PFSK-1 (cell line): ENCODE results near the gene H1-8.

ENCODE experiments used
- FOXP2 ChIP-seq: optimal IDR thresholded peaks from 2 replicates; pipeline ENCODE3; 2011; ENCODE audit warnings: borderline replicate concordance, control low read depth, inconsistent platforms; ENCODE audit not compliant: insufficient read depth; ENCODE audit errors: extremely low read length, extremely low read depth
- POLR2AphosphoS5 ChIP-seq: IDR thresholded peaks from 2 replicates; pipeline ENCODE4 v1.6.1; 2012; ENCODE audit warnings: low read depth, mild to moderate bottlenecking, control low read depth, low read length, moderate library complexity
- SIN3A ChIP-seq: IDR thresholded peaks from 2 replicates; pipeline ENCODE4 v1.6.1; 2012; ENCODE audit warnings: mild to moderate bottlenecking, low read length, moderate library complexity, borderline replicate concordance; ENCODE audit not compliant: insufficient read depth
- TAF1 ChIP-seq: IDR thresholded peaks from 2 replicates; pipeline ENCODE4 v1.6.1; 2012; ENCODE audit warnings: low read length, control low read depth, borderline replicate concordance; ENCODE audit not compliant: insufficient read depth
- TF ChIP-seq, protein P1 (sequence below), 2 experiments: IDR thresholded peaks; 2 replicates each; pipeline versions ENCODE4 v1.6.1 to v1.8.0; 2011 to 2012; ENCODE audit warnings: low read depth in 2 of 2, low read length in 2 of 2, control low read depth in 1 of 2, inconsistent platforms in 1 of 2, mild to moderate bottlenecking in 1 of 2, moderate library complexity in 1 of 2; ENCODE audit not compliant: insufficient read depth in 1 of 2

DNA sequence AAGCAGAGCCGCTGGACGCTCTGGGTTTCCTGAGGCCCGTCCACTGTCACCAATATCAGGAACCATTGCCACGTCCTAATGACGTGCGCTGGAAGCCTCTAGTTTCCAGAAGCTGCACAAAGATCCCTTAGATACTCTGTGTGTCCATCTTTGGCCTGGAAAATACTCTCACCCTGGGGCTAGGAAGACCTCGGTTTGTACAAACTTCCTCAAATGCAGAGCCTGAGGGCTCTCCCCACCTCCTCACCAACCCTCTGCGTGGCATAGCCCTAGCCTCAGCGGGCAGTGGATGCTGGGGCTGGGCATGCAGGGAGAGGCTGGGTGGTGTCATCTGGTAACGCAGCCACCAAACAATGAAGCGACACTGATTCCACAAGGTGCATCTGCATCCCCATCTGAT is 11.3 kb upstream of the H1-8 start:
- TF ChIP-seq TAF1, result no peak
- no peak for TF ChIP-seq POLR2AphosphoS5
- TF ChIP-seq, protein P1, sequence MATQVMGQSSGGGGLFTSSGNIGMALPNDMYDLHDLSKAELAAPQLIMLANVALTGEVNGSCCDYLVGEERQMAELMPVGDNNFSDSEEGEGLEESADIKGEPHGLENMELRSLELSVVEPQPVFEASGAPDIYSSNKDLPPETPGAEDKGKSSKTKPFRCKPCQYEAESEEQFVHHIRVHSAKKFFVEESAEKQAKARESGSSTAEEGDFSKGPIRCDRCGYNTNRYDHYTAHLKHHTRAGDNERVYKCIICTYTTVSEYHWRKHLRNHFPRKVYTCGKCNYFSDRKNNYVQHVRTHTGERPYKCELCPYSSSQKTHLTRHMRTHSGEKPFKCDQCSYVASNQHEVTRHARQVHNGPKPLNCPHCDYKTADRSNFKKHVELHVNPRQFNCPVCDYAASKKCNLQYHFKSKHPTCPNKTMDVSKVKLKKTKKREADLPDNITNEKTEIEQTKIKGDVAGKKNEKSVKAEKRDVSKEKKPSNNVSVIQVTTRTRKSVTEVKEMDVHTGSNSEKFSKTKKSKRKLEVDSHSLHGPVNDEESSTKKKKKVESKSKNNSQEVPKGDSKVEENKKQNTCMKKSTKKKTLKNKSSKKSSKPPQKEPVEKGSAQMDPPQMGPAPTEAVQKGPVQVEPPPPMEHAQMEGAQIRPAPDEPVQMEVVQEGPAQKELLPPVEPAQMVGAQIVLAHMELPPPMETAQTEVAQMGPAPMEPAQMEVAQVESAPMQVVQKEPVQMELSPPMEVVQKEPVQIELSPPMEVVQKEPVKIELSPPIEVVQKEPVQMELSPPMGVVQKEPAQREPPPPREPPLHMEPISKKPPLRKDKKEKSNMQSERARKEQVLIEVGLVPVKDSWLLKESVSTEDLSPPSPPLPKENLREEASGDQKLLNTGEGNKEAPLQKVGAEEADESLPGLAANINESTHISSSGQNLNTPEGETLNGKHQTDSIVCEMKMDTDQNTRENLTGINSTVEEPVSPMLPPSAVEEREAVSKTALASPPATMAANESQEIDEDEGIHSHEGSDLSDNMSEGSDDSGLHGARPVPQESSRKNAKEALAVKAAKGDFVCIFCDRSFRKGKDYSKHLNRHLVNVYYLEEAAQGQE (IDR thresholded peaks at IDR 0.05; ENCODE audit: insufficient read depth in 1 of 2, low read depth in 2 of 2, low read length in 2 of 2), result no peak
- TF ChIP-seq SIN3A, result no peak
- no peak for TF ChIP-seq FOXP2
